Activated CD4-positive, alpha-beta T cell treated with anti-CD3 and anti-CD28 coated beads, Interleukin-2, amount 50 U/mL, for 4 hours (primary cell): Measurements from ENCODE around the gene TMEM184B.

Source experiments
- DNase-seq, 2 experiments: peaks; one replicate each; pipeline ENCODE4 v3.0.0-alpha.2; 2020

Gene TMEM184B

DNA sequence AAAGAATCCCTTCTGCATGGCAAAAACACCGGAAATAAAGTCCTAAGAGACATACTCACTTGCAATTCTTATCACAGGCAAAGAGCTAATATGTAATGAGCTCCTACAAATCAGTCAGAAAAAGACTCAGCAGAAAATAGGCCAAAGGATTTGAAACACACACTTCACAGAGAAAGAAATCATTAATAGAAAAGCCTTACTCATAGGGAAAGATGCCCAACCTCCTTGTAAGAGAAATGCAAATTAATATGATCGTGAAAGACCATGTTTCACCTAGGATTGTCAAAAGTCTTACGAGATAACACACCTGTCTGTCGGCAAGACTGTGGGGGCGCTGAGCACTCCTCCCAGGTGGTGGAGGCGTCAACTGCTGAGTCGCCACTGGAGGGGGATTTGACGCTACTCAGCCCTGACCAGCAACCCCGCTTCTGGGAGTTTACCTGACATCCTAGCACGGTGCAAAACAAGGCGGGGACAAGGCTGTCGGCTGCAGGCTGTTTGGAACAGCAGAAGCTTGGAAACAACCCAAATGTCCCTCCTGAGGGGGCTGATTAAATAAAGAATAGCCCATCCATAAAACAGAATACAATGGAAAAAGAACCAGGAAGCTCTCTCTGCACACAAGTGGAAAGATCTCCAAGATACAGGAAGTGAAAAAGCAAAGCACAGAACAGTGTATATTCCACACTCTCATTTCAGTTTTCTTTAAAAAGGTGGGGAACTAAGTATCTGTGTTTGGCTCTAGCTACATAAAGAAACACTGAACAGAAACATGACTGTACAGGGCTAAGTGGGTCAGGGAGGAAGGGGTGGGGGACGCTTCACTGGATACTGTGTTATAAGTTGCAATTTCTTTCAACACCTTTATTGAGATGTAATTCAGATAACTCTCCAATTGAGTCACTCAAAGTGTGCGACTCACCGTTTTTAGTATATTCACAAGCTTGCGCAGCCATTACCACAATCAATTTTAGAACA is 33.0 kb upstream of the TMEM184B start:
- peak in 1 of 2 experiments; percentile 31 for DNase-seq

DNA sequence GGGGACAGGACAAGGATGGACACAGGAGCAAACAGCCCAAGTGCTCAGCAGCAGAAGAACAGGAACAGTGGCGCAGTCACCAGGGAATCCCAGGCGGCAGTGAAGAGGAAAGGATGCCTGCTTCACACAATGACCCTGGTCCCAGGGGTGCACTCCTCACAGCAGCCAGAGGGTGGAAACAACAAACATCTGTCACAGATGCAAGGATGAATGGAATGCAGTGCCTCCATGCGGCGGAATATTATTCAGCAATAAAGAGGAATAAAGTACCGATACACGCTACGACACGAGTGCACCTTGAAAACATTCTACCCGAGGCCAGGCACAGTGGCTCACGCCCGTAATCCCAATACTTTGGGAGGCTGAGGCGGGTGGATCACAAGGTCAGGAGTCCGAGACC is 31.7 kb upstream of the TMEM184B start:
- no peak for DNase-seq

DNA sequence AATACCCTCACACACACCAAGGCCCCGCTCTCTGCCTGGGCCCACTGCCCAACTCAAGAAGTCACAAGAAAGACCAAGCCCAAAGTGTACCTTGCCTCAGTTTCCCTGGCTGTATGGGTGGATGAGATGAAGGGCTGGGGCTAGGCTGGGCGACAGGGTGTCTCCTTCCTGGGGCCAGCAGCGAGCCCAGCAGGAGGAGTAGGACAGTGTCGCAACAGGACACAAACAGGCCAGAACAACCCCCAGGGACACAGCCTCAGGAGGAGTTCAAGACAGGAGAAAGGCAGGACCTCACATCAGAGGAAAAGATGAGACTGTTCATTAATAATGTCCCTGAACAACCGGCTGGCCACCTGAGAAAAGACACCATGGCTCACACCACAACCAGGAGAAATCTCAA is 31.2 kb upstream of the TMEM184B start:
- no peak for DNase-seq

DNA sequence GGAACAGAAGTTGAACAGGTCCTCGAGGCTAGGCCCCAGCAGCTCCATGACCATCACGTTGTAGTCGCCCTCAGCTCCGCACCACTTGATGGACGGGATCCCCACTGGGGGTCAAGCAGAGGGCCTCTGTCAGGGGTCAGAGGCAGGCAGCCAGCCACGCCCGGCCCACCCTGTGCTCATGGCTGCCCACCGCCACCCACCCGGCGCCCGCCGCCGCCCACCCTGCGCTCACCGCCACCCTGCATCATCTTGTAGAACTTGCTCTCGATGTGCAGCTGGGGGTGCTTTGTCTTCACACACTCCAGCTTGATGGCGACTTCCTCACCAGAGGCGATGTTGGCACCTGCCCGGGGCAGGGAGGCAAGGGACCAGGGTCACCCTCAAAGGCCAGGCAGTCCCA is 30.1 kb upstream of the TMEM184B start:
- no peak for DNase-seq

DNA sequence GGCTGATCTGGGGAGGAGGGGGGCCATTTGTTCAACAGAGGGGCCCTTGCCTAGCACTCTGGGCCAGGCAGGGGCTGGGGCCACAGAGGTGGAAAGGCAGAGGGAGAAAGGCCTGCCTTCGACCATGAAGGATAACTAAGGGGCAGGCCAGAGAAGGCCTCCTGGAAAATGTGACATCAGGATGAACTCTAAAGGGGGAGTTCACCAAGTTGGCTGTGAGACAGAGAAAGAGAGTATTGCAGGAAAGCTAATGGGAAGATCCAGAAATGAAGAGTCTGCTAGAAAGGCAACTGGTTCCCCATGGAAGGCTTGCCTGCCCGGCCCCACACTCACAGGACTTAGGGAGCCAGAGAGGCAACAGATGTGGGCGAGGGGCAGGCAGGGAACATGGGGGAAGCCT is 28.1 kb upstream of the TMEM184B start:
- DNase-seq, result no peak

DNA sequence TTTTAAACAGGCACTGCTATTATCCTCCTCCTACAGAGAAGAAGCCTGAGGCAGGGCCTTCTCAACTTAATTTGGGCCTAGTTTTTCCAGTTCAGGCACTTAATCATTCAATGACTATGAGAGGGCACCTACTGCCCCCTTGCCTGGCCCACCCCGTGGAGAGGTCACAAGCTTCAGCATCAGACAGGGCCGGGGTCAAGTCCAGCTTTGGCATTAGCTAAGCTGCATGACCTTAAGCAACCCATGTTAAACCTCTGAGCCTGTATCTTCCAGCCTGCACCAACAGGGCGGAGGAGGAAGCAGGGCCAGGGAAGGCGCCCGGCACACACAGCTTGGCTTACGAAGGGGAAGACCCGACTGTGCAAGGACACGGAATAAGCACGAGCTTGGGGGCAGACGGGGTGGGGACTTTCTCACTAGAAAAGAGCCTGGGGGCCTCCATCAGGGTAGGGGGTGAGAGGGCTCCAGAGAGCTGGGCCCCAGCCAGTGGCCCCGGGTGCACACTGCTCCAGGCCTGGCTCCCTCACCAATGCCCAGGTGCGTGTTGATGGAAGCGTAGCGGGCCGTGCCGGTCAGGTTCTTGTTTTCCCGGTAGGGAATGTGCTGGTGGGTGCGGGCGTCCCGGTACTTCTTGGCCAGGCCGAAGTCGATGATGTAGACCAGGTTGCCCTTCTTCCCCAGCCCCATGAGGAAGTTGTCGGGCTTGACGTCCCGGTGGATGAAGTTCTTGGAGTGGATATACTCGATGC is 27.6 kb upstream of the TMEM184B start:
- no peak for DNase-seq

- no peak for DNase-seq
Measured at GRCh38 chr22:38299770-38300102, 26.9 kb upstream of the TMEM184B start.

DNA sequence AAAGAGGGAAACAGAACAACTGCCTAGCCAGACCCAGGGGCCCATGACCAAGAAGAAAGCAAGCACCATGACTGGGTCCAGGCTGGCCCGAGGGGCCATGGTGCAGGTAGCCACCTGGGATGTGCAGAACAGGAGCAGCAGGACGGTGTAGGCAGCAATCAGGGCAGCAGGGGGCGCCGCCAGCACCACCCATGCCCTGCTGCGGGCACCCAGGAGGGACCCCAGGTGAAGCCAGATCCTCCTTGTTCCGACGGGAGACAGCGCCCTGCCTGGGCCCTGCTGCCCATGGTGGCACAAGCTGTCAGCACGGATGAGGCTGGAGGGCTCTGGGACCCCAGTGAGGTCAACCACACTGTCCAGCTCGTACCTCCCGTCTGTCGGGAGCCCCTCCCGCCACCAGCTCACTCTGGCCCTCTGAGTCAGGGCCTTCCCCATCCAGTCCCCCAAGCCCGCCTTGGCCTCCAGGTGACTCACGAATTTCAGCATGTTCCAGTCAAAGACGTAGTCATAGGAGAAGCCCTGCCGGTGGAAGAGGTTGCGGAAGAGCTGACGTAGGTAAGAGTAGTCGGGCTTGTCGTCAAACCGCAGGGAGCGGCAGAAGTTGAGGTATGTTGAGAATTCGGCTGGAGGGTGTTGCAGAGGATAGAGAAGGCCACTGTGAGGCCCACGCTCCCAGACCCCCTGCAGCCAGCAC is 25.6 kb upstream of the TMEM184B start:
- DNase-seq, result peak; percentile 28 to 35

GRCh38 chr22:38296372-38296771 is 23.6 kb upstream of the TMEM184B start:
- DNase-seq, result no peak

DNA sequence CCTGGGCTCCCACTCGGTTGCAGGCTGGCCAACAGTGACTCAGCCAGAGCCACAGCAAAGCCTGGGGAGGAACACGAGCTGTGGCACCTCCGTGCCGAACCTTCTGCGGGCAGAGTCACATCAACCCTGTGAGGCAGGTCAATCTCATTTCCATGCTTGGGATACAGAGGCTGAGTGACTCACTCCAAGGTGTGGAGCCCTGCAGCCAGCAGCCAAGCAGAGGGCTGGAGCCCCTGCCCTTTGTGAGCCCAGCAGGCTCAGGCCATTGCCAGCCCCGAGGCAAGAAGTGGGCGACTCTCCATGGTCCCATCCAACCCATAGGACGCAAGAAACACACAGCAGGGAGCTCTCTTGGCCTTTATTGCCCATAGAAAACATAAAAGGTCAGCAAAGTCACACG is 23.1 kb upstream of the TMEM184B start:
- no peak for DNase-seq

- no peak for DNase-seq
Measured at GRCh38 chr22:38295339-38295738, 22.5 kb upstream of the TMEM184B start.

DNA sequence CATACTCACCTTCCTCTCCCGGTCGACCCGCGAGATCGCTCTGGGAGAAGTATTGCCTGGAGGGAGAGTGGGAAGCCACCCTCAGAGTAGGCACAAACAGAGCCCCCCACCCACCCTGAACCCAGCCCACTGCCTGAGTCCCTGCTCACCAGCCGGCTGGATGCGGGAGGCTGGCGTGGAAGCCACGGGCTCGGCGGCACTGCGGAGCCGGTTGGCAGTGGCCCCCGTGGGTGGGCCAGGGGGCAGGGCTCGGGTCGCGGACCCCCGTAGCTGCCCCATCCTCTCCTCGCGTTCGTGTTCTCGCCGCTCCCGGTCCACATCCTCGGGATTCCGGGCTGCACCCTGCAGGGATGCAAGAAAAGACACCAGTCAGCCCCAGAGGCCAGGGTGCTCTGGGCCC is 21.4 kb upstream of the TMEM184B start:
- no peak for DNase-seq

DNA sequence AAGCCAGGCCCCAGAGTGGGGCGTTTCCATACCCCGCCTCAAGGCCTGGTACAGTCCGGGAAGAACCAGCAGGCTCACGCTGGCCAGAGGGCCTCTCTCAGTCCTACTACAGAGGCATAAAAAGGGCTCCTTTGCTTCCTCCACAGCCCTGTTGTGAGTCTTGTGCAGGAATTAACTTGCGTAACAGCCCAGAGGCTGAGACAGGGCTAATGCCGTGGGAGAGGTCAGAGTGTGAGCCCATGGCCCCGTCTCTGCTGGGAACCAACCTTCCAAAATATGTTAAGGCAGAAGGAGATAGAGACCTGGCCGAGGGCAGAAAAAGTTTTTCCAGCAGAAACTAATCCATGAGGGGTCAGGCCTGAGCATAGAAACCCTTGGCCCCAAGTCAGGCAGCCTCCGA is 19.9 kb upstream of the TMEM184B start:
- DNase-seq, result no peak

GRCh38 chr22:38291201-38291777 is 18.5 kb upstream of the TMEM184B start:
- no peak for DNase-seq

DNA sequence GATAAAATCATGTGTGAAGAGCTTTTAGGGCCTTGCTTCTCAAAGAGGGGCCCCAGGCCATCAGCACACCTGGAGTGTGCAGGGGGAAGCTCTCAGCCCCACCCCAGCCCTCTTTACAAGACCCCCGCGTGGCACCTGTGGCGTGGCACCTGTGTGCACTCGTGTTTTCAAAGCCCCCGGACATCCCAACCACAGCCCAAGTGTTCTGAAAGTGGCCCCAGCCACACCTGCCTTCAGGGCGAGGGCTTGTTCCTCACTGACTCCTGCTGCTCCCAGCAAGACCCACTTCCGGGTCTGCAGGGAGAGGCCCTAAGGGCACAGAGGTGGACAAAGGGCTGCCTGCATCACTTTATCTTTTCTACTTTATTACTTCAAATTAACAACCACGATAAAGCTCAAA is 17.5 kb upstream of the TMEM184B start:
- no peak for DNase-seq

DNA sequence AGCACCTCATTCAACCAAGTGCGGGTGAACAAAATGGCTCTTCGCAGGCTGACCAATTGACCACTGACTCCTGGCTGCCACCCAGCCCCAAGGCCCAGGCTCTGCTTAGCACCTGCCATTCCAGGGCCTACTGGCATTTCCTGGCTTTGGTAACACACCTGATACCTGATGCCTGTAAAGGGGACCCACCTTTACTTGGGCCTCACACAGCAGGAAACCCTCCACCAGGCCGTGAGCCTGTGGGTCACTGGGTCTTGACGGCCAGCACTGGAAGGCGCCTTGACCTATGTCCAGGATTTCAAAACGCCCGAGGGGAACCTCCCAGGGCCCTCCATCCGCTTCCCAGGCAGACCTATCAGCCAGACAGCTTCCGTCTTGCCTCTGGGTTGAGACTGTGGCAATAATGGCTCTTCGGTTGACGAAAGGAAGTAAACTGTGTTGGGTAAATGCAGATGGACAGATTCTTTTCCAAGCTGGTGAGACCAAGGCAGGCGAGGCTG is 16.8 kb upstream of the TMEM184B start:
- no peak for DNase-seq

DNA sequence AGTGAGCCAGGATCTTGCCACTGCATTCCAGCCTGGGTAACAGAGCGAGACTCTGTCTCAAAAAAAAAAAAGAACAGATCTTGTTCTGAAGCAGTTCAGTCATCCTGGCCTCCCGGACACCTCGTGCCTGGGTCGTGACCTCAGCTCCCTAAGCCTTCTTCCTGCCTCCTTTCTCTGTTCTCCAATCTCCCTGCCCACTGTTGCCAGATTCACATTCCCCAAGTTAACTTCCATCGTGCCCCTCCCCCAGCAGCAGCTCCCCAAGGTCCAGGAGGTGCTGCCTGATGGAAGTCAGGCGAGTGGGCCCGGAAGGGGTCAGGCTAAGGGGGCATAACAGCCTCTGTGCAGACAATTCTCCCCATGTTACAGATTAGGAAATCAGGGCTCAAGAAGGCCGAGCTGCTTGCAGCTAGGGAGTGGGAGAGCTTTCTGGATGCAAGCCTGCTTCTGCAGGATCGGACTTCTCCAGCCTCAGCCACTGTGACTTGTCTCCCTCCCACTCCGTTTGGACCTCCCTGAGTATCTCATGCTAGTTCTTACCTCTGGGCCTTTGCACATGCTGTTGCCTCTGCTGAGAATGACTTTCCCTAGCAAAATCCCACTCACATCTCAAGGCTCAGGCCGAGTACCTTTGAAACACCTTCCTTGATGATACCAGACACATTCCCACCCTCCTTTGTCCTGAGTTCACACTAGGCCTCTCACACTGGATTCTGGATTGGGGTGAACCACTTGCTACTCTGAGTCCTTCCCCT is 14.3 kb upstream of the TMEM184B start:
- no peak for DNase-seq

GRCh38 chr22:38285018-38285417 is 12.2 kb upstream of the TMEM184B start:
- no peak for DNase-seq

DNA sequence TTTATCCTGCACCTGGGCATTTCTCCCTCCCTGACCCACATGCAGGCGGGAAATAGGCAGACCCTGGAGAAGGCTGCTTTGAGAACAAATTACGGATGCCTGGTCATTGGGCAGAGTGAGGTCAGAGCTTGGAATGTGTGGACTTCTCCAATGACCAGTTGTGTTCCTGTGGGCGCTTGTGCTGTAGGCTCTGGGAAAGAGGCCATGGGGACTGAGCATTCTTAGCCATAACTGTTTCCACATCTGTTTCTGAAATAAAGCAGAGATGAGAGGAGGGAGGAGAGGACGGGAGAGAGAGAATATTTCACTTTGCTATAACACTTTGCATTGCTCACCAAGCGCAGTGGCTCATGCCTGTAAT is 11.2 kb upstream of the TMEM184B start:
- DNase-seq, result no peak

DNA sequence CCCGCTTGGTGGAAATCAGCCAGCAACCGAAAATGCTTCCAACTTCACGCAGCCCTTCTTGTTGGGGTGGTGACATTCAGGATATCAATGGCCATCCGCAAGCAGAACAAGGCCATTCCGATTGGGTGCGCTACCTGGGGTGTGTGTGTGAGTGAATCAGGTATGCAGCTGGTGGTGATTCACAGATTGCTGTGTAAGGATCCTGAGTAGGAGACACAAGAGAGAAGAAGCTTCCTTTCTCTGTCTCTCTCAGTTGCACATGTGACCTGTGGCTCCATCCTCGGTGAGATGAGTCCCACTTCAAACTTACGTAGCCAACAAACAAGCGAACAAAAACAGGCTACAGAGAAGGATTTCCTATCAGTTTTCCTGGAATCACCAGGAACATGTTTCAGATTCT is 9.6 kb upstream of the TMEM184B start:
- no peak for DNase-seq

DNA sequence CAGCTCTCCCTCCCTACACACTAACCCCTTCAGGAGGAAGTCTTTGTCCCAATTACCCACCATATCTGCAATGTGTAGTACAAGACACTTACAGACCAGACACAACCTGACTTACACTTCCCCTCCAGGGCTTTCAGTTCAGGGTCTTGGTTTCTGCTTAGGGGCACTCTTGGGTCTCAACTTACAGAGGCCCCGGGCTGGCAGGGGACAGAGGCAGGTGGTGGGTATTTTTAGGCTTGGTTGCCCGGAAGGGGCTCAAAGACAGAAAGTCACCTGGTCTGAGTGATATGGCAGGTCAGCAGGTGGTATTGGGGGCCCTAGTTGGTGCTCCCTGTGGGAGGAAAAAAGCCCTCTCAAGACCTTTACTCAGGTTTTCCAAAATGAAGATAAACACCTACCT is 3.4 kb upstream of the TMEM184B start:
- no peak for DNase-seq

DNA sequence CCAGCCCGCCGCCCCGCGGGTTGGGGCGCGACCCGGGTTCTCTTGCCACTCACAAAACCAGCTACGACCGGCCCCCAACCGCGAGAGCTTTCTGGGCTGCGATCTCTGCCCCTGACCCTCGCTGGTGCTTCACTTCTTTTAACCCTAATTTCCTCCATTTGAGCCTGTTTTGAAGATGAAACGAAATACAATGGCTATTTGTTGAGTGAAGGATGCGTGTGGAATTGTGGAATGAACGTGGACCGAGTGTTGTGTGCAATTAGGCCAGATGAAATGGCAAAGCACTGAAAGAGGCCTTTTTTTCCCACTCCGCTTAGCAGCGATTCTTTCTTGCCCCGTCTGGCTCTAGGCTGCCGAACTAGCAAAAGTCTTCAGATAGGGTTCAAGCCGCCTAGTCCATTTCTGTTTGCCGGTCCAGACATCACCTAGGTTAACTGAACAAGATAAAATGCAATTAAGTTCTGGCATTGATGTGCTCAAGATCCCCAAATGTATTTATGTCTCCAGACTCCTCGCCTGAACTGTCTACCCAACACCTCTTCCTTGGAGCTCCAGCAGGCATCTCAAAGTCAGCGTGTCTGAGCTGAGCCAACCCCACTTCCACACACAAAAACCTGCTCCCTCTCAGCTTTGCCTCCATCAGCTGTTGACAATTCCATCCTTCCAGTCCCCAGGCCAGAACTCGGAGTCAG is 471 bp upstream of the TMEM184B start:
- DNase-seq, result no peak
